AG09319 (cell line): ENCODE data around the gene SAMD14.

Experiments used
- DNase-seq: peaks from one replicate; pipeline ENCODE4 v3.0.0-alpha.2; 2010; ENCODE audit warnings: low read depth; ENCODE audit errors: extremely low read depth
- TF ChIP-seq, protein P1 (sequence below): IDR thresholded peaks from 2 replicates; pipeline ENCODE4 v1.5.1; 2011; ENCODE audit warnings: low read depth, mild to moderate bottlenecking, inconsistent platforms, low read length, moderate library complexity

The SAMD14 gene

GRCh38 chr17:50150354-50151040 lies 20.5 kb upstream of the SAMD14 start, which contains the start of gene PPP1R9B:
PPP1R9B (minus strand) TSS chr17:50150677; CDS start chr17:50150513, 164 bp downstream.
- no peak for DNase-seq
- TF ChIP-seq, protein P1, sequence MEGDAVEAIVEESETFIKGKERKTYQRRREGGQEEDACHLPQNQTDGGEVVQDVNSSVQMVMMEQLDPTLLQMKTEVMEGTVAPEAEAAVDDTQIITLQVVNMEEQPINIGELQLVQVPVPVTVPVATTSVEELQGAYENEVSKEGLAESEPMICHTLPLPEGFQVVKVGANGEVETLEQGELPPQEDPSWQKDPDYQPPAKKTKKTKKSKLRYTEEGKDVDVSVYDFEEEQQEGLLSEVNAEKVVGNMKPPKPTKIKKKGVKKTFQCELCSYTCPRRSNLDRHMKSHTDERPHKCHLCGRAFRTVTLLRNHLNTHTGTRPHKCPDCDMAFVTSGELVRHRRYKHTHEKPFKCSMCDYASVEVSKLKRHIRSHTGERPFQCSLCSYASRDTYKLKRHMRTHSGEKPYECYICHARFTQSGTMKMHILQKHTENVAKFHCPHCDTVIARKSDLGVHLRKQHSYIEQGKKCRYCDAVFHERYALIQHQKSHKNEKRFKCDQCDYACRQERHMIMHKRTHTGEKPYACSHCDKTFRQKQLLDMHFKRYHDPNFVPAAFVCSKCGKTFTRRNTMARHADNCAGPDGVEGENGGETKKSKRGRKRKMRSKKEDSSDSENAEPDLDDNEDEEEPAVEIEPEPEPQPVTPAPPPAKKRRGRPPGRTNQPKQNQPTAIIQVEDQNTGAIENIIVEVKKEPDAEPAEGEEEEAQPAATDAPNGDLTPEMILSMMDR, result no peak

- DNase-seq, result no peak
- TF ChIP-seq, protein P1, result no peak
Observed at GRCh38 chr17:50149417-50150353, 19.7 kb upstream of the SAMD14 start.

DNA sequence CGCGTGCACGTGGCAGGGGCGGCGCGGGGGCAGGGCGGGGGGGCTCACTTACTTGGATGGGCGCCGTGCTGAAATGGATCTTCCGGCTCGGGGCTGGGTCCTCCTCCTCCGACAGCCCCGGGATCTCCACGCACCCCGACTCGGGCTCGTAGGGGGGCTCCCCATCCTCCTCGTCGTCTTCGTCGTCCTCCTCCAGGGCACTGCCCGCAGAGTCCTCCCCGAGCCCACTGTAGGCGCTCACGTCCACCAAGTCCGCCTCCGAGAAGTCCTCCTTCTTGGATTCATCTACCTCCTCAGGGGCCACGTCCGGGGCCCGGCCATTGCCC lies 19.1 kb upstream of the SAMD14 start:
- TF ChIP-seq, protein P1, result no peak
- no peak for DNase-seq

DNA sequence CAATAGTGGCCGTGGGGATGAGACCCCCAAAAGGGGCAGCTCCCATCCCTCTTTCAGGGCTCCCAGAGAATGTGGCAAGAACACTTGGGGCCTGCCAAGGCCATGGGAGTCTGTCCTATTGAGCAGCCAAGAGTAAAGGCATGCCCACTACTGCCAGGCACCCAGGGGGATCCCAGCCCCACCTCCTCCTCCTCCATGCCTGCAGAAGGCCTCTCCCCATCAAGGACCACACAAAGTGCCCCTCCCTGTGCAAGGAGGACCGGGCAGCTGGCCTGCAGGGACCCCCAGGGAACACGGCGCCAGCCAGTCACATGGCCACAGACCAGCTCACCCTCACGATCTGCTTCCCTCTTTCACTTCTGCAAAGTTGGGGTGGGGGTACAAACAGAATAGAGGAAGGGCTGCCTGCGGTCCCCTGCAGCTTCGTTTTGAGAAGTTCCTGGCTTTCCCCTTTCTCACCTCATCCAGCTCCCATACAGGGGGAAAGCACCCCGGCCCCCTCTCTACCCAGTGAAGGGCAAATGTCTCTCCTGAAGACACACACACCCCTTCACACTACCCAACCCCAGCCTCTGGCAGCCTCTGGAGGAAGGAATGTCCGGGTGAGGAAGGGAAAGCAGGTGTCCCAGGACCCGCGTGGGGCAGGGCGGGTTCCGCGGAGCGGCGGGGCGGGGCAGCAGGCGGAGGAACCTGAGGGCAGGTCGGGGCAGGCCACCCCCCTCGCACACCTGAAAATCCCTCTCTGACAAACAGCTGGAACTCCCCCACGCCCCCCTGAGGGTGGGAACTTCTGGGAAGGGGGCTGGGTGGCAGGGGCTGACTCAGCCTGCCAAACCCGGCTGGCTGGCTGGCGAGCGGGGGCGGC lies 18.5 kb upstream of the SAMD14 start:
- no peak for DNase-seq
- TF ChIP-seq, protein P1, result peak; percentile 31

DNA sequence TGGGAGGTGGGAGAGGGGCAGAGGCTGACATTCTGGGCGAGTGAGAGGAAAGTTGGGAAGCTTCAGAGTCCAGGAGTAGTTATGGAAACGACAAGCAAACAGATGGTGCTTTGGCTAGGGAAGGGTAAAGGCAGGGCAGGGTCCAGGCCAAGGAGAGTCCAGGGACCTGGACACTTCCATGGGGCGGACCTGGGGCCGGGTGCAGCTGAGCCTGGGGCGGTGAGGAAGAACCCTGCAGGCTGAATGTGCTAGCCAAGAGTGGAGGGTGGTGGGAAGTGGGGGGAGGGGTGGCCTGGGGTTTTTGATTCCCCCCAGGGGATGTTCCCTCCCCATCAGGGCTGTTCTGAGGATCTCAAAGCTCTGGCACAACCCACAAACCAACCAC lies 17.9 kb upstream of the SAMD14 start:
- DNase-seq, result no peak
- TF ChIP-seq, protein P1, result no peak

DNA sequence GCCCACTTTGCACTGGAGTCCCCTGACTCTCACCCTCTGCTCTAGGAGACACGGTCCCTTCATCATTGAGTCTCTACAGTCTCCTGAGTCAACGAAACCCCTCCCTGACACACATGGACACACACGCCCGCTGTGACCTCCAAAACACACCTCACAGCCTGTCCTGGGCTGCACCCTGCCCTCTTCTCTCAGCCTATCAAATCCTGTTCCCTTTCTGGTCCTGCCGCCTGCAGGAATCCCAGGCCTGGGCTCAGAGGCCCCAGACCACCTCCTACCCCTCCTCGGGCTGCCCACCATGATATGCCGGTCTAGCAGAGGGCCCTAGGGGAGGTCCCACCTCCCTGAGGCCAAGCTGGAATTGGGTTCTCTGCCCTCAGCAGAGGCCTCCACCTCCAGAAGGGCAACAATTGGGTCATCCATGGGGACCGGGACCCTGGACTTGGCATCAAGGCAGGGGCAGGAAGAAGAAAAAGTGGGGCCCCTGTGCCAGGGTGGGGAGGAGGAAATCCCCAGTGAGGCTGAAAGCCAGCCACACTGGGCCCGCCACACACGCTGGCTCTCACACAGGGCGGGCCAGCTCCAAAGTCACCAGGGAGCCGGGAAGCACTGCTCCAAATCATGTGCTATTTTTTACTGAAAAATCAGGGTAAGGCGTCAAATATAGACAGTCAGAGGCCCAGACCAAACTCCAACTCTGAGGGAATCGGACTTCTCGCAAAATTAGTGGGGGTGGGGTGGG lies 17.1 kb upstream of the SAMD14 start:
- TF ChIP-seq, protein P1, result no peak

More for the DNA sequence above, 17.1 kb upstream of the SAMD14 start:
- no peak for DNase-seq
